Activated T-helper 1 cell treated with Interleukin-2 at 50 U/mL for 16 hours (primary cell): ENCODE data around the gene LAMB1.
"Not testable (repeated sequence)": the region's sequence is repeated elsewhere in the genome, so short reads cannot be mapped to it uniquely, and the experiment has no call there.

ENCODE experiments used
- DNase-seq: peaks from one replicate; pipeline ENCODE4 v3.0.0-alpha.2; 2020; ENCODE audit warnings: low read depth

Gene LAMB1

DNA sequence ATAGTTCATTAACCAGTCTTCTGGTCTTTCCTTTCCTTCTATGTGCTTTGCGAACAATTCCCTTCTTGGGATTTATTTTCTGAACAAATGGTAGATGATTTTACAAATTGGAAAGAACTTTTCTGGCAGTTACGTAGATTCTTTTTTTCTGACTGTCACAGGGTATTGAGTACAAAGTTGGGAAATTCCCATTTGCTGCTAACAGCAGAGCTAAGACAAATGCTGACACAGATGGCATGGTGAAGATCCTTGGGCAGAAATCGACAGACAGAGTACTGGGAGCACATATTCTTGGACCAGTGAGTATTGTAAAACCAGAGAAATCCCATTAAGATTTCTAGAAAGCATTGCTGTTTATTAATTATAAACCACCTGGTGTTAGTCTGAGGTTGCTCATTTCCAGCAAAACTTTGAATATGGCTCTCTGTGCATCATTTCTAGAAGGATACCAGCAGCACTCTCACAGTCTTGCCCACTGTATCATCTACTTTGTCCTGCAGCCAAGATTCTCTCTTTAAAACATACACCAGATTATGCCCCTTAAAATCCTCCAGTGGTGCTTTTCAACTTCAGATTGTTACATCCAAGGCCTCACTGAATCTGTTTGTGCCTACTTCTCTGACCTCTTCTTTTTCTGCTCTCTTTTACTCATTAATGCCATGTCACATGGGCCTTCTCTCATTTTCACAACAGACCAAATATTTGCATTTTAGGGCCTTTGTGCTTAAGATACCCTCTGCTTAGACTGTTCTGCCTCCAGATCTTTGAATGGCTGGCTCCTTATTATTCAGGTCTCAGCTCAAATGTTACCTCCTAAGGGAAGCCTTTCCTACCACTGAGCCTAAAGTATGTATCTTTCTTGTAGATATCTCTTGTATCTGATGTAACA, 85.0 kb downstream of the LAMB1 start:
- no peak for DNase-seq

DNA sequence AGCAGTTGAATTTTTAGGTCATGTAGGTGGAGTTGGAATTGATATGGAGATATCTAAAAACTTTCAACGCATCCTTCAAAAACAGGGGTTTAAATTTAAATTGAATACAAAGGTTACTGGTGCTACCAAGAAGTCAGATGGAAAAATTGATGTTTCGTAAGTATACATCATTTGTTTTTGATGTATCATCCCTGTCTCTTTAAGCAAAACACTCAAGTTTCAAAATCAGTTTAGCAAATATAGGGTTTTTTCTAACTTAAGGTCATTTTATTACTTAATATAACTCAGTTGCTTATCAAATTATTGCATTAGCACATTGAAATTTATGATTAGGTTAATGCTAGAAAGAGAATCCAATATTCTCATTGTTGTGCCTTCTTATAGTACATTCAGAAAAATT, 87.4 kb downstream of the LAMB1 start:
- no peak for DNase-seq

DNA sequence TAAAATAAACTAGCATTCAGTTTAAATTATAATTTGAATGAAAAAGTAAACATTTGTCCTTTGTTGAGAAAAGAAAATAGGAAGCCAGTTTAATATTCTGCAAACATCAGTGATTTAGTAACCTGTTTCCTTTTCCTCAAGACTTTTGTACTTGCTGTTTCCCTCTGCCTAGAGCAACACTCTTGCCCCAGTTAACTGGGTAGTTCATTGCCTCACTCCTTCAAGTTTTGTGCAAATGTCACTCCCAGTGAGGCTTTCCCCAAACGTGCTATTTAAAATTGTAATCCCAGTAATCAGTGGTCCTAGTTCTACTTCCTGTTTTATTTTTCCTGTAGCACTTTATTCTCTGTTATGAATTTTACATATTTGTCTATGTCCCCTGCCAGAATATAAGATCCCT, 88.1 kb downstream of the LAMB1 start:
- no peak for DNase-seq

DNA sequence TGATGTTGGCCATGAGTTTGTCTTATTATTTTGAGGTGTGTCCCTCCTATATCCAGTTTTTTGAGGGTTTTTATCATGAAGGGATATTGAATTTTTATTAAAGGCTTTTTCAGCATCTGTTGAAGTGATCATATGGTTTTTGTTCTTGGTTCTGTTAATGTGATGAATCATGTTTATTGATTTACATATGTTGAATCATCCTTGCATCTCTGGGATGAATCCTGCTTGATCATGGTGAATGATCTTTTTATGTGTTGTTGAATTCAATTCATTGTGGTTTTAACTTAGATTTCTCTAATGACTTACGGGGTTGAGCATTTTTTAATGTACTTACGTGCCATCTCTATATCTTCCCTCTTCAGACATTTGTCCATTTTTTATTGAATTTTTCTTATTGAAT, 89.1 kb downstream of the LAMB1 start:
- DNase-seq = no peak

DNA sequence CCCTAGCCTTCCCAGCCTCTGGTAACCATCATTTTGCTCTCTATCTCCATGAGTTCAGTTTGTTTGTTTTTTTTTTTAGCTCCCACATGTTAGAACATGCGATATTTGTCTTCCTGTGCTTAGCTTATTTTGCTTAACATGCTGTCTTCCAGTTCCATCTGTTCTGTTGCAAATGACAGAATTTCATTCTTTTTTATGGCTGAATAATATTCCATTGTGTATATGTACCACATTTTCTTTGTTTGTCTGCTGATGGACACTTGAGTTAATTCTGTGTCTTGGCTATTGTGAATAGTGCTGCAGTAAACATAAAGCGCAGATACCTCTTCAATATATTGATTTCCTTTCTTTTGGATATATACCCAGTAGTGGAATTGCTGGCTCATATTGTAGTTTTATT, 91.0 kb downstream of the LAMB1 start:
- DNase-seq = no peak

DNA sequence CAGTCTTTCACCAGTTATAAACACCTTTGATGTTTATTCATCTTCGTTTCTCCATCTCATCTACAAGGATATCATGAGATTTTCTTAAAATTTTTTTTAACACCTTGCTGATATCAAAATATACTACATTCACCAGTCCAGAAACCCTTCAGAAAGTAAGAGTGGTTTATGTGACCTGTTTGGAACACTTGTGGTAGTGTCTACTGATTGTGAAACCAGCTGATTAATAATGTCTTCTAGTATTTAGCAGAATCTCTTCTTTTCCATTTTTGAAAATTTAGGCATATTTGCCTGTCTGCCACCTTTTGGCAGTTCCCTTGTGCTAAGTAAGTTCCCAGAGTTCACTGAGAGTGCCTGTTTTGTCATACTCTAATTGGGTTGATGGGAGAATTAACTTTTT, 93.5 kb downstream of the LAMB1 start:
- no peak for DNase-seq

DNA sequence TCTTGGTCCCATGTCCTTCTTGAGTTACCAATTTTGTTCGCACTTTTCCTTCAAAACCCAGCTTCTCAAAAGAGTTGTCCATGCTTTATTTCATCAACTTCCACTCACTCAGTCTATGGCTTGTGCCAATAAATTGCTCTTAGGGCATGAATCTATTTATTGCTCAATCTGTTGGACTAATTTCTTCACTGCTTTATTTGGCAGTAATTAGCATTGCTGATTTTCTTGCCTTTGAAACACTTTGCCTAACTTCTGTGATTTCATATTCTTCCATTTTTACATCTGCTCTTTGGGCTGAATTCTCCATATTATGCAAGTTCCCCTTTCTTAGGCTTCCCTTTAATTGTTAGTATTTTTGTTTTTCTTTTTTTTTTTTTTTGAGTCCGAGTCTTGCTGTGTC, 95.2 kb downstream of the LAMB1 start:
- DNase-seq = no peak

DNA sequence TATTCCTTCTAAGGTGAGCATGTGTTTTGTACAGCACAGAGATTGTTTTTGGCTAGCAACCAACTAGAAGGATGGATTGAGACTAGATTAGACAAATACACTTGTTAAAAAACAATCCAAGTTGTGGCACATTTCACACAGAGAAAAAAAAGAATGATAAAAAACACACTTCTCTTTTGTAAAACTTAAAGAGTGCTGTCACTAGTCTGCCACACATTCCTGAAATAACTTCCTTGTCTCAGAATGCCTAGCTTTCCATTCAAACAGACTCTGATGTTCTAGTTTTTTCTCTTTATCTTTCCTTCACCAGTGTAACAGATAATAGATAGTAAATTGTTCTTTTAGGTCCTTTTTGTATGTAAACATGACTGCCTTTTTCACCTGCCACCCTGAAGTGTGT, 100.6 kb downstream of the LAMB1 start:
- DNase-seq = no peak

DNA sequence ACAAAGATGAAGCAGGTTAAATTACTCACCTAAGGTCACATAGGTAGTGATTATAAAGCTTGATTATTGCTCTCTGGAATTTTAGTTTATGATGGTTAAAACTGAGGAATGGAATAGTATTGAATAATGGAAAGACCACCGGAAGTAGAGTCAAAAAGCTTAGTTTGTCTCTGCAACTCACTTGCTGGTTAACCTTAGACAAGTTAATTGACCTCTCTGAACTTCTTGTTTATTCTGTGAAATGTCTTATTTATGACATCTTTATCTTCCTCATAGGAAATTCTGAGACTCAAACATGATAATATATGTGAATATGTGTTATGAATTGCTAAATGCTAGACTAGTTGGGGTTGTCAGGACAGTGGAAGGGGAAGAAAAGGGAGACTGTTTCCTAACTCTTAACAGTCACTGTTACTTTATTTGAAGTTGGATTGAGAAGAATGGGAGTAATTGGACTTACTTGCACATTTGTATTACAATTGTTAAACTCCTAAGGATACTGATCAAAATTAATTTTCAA, 102.4 kb downstream of the LAMB1 start:
- DNase-seq = no peak

DNA sequence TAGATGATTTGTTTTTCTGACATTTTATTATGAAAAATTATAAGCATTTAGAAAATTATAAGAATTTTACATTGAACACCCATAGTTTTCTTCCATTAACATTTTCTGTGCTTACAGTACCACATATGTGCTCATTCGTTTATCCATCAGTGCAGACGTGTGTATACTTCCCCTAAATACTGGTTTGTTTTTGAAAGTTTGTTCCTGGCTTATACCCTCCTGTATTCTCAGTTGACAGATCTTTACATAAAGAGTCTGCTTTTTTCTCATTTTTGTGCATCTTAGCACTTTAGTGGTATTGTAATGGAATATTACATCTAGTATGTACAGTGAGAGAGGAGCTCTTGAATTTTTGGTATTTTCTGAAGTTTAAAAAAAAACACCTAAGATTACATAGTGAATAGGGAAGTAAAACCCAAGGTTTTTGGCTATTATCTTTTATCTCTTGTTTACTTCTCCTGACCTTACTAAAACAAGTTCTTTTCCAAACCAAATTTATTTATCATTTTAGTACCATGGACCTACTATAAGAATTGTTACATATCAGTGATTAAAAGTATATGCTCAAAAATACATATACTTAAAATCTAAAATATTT, 103.9 kb downstream of the LAMB1 start:
- no peak for DNase-seq

DNA sequence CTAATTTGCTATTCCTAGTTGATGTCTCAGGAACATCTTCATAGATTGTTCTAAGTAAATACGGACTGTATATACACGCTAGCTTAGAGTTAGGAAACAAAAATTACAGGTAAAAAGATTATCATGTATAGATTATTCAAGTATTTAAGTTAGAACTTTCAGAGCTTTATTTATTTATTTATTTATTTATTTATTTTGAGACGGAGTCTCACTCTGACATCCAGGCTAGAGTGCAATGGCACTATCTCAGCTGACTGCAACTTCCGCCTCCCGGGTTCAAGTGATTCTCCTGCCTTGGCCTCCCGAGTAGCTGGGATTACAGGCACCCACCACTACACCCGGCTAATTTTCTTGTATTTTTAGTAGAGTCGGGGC, 110.6 kb downstream of the LAMB1 start:
- DNase-seq = not testable (repeated sequence)

DNA sequence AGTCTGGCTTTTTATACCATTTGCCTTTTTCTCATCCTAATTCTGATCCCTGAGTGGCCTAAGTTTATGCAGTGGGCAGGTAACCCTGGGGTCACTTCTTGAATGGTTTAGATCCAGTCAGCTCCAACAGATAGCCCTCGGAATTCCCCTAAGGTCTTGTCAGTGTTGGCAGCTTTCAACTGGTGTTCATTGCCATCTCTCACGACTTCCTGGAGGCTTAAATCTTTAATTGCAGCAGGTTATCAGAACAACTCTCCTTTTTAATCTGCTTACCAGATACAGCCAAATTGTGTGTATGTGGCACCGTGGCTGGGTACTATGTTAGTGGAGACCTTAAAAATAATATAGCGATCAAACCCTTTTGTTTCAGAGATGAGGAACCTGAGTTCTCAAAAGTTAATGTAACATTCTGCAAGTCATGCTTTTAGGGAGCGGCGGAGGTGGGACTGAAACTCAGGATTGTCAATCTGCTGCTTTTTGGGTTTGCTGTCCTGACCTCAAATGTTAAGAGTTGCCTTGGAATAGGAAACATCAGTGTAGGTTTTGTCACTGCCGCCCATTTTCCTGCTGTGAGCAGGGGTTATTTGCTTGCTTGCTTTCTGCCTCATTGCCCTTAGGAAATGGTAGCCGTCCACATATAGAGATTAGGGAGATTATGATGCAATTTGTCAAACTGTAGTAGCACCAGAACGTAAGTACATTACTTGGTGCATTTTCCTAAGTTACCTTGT, 111.2 kb downstream of the LAMB1 start:
- no peak for DNase-seq

DNA sequence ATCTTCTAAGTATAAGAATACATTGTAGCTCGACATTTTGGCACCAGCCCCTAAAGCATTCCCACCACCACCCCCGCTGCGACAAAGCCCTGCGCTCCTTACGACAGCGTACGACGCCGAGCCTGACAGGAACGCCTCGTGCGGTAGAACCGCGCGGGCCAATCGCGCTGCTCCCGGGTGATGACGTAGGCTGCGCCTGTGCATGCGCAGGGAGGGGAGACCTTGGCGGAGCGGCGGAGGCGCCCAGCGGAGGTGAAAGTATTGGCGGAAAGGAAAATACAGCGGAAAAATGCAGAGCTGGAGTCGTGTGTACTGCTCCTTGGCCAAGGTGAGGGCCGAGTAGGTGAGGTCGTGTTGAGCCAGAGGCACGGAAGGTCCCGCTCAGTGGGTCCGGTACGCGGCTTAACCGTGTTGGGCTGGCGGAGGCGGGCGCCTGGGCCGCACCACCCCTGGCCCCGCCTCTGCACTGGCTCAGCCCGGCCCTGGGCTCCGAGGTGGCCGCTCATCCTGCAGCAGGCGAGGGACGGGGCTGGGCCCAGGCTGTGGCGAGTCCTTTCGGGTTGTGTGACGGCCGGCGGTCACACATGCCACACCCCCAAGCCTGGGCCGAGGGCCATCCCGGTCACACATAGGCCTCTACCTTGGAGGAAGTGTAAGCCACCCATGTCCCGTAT, 111.9 kb downstream of the LAMB1 start, which contains the start of gene DLD:
DLD (plus strand) TSS at position 222 of the 674 bp plus-strand sequence; CDS start at position 290, 68 bp downstream.
- peak; percentile 87 for DNase-seq

DNA sequence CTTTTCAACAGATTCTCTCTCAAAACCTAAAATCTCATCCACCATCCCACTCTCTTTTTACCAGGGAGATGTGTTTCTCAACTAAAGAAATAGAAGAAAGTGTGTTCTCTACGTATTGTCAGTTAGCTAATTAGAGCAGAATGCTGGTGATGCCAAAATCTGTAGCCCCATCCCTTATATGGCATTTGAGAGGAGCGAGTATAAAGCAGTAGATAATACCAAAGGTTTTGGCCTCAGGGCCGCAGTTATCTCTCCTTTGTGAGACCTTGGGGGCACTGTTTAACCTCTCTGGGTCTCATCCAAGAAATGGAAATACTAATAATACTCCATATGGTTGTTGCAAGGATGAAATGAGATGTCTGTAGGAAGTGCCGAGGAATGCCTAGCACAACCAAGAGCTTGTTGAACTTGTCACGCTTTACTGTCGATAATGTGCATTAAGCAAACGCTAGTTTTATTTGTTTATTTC, 112.4 kb downstream of the LAMB1 start:
- no peak for DNase-seq

DNA sequence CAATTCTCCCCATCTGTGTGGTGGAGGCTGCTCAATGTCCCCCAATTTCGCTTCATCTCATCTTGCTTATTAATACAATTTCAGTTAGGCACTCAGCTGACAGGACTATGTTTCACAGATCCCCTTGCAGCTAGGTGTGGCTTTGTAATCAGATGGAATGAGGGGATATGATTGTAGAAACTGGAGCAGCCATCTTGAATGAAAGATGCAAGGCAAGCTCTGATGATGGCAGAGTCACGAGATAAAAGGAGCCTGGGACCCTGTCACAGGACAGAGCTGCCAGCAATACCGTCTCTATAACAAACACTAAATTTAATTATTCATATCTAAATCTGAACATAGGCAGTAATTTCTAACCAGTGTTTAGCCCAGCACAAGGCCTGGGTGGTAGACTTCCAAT, 113.0 kb downstream of the LAMB1 start:
- DNase-seq = no peak

DNA sequence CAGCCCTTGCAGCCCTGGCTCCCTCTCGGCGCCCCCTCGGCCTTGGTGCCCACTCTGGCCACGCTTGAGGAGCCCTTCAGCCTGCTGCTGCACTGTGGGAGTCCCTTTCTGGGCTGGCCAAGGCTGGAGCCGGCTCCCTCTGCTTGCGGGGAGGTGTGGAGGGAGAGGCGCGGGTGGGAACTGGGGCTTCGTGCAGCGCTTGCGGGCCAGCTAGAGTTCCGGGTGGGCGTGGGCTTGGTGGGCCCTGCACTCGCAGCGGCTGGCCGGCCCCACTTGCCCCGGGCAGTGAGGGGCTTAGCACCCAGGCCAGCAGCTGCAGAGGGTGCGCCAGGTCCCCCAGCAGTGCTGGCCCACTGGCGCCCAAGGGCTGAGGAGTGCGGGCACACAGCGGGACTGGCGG, 115.1 kb downstream of the LAMB1 start:
- not testable (repeated sequence) for DNase-seq

DNA sequence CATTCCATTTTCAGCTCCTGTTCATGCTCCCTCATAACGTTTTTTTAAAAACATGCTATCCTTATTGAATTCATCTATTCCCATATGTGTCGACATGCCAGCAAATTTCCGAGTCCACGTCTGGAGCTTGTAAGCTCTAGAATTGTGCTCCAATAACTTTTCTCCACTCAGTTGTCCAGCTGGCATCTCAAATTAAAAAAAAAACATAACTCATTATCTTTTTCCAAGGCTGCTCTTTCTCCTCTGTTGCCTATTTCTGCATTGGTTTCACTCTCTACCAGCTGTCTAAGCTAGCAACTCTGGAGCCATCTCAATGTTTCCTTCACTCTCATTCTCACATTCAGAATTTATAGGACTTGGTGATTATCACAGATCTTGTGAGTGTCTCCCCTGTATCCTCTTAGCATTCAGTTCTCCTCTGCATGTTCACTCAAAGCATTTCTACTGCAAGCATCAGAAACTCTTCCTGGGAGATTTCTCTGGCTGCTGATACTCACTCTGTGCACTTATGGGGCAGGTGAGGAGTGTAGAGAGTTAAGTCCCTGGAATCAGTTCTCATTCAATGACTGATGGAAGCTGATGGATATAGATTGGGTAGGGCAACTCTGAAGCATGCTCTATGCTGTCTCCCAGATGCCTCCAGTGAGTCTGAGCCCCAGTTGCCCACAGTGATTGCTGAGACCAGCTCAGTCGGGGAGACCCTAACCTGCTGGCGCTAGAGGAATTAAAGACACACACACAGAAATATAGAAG, 118.7 kb downstream of the LAMB1 start:
- no peak for DNase-seq

DNA sequence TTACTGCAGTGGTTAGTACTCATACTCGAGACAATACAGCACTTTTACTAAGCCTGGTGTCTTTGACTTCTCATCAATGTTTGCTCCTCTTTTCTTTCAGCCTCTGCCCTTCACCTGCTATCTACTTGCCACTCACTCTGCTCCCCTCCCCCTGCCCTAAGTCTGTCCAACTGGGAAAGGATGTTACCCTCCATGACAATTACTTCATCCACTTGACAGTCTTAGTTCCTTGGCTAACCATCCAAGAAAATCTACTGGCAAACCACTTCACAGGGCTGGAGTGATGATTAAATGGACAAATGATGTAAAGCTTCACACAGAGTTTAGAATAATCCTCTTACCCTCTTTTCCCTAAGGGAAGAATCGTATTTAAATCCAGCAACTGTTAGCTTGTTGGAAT, 120.2 kb downstream of the LAMB1 start:
- DNase-seq = no peak

DNA sequence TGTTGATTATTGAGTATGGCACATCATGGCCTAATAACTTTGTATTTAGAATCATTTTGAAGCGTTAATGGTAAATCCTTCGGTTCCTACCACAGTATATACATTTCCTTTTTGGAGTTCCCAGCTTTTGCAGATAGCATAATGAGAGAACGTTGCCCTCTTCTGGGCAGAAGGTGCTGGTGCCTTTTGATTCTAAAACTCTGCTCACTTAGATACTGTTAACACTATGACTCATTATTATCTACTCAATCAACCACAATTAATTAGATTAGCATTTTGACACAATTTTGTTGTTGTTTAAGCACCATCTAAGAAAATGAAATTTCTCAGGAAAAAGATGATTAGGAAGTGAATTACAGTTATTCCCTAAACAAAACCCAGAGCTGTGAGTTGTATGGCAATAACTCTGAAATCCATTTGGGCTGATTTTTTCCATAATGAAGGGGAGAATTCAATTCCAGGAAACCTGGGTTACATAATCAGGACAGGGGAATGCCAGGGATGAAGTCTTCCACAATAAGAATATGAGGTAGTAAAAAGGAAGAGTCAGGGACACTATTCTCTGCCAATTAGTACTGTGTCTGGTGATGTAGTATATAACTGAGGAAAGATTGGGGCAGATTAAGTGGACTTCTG, 123.4 kb downstream of the LAMB1 start:
- no peak for DNase-seq

DNA sequence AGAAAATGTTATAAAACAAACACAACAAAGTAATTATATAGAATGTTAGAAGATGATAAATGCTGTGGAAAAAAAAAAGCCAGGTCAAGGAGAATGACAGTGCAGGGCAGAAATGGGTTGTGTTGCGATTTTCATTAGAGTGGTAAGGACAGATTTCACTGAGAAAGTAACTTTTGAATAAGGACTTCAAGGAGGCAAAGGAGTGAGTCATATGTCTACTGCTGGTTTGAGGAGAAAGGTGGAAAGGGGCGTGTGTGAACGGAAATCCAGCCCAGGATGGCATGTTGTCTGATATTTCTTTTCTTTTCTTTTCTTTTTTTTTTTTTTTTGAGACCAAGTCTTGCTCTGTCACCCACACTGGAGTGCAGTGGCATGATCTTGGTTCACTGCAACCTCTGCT, 124.3 kb downstream of the LAMB1 start:
- no peak for DNase-seq
